T-helper 1 cell treated with Interleukin-12 subunit alpha and Interleukin-12 subunit beta and Interleukin-4 antibody, amounts not matched to agents 30 μg/mL and 1 μg/mL, for 36 hours (primary cell): ENCODE results near the gene POLE2.
"Not testable (repeated sequence)": the region's sequence is repeated elsewhere in the genome, so short reads cannot be mapped to it uniquely, and the experiment has no call there.

ENCODE experiments used
- H3K27ac Mint-ChIP-seq: one replicate; pipeline ENCODE4 v1.8.0; 2021; ENCODE audit warnings: mild to moderate bottlenecking, mixed read lengths
- H3K27me3 Mint-ChIP-seq: one replicate; pipeline ENCODE4 v1.8.0; 2021; ENCODE audit warnings: low read depth, mixed read lengths
- H3K36me3 Mint-ChIP-seq: one replicate; pipeline ENCODE4 v1.8.0; 2021; ENCODE audit warnings: low read depth, mixed read lengths
- H3K4me1 Mint-ChIP-seq: one replicate; pipeline ENCODE4 v1.8.0; 2021; ENCODE audit warnings: low read depth, mixed read lengths
- H3K4me3 Mint-ChIP-seq: one replicate; pipeline ENCODE4 v1.8.0; 2021; ENCODE audit warnings: mild to moderate bottlenecking, moderate library complexity, mixed read lengths
- H3K9me3 Mint-ChIP-seq: one replicate; pipeline ENCODE4 v1.8.0; 2021; ENCODE audit warnings: mixed read lengths

The POLE2 gene

GRCh38 chr14:49691031-49691430 is 3.0 kb upstream of the POLE2 start:
- H3K36me3 Mint-ChIP-seq = no peaks in the 10 kb centered on the region
- no peak overlapping the region for H3K27ac Mint-ChIP-seq
- H3K4me1 Mint-ChIP-seq = peaks cover 41% of the 10 kb centered on the region
- H3K9me3 Mint-ChIP-seq = no peaks in the 10 kb centered on the region
- no peaks in the 10 kb centered on the region for H3K27me3 Mint-ChIP-seq
- H3K4me3 Mint-ChIP-seq = no peak overlapping the region

- peaks cover 34% of the 10 kb centered on the region for H3K4me1 Mint-ChIP-seq
- H3K27ac Mint-ChIP-seq = peak overlapping the region; percentile 82
- no peaks in the 10 kb centered on the region for H3K36me3 Mint-ChIP-seq
- H3K4me3 Mint-ChIP-seq = peak overlapping the region; percentile 85
- H3K9me3 Mint-ChIP-seq = no peaks in the 10 kb centered on the region
- H3K27me3 Mint-ChIP-seq = no peaks in the 10 kb centered on the region
These were observed 652 bp upstream of the POLE2 start for GRCh38 chr14:49688701-49689030.

GRCh38 chr14:49686425-49686824 is 1.6 kb downstream of the POLE2 start:
- no peaks in the 10 kb centered on the region for H3K9me3 Mint-ChIP-seq
- H3K36me3 Mint-ChIP-seq = peaks cover 7% of the 10 kb centered on the region
- no peak overlapping the region for H3K27ac Mint-ChIP-seq
- H3K27me3 Mint-ChIP-seq = no peaks in the 10 kb centered on the region
- H3K4me1 Mint-ChIP-seq = peaks cover 25% of the 10 kb centered on the region
- peak overlapping the region; percentile 85 for H3K4me3 Mint-ChIP-seq

GRCh38 chr14:49679271-49679670 is 8.7 kb downstream of the POLE2 start:
- Mint-ChIP-seq H3K27ac (peak overlapping the region; percentile 15), H3K4me3 (no peak overlapping the region), H3K4me1 (peaks cover 3% of the 10 kb centered on the region), H3K27me3 (no peaks in the 10 kb centered on the region), H3K36me3 (peaks cover 26% of the 10 kb centered on the region), H3K9me3 (no peaks in the 10 kb centered on the region)

GRCh38 chr14:49677643-49678042 is 10.4 kb downstream of the POLE2 start:
- no peak overlapping the region for H3K4me3 Mint-ChIP-seq
- no peak overlapping the region for H3K27ac Mint-ChIP-seq
- no peaks in the 10 kb centered on the region for H3K27me3 Mint-ChIP-seq
- peaks cover 36% of the 10 kb centered on the region for H3K36me3 Mint-ChIP-seq
- H3K9me3 Mint-ChIP-seq = no peaks in the 10 kb centered on the region
- peaks cover 3% of the 10 kb centered on the region for H3K4me1 Mint-ChIP-seq

GRCh38 chr14:49673586-49673985 is 14.4 kb downstream of the POLE2 start:
- no peaks in the 10 kb centered on the region for H3K4me1 Mint-ChIP-seq
- no peak overlapping the region for H3K4me3 Mint-ChIP-seq
- H3K9me3 Mint-ChIP-seq = no peaks in the 10 kb centered on the region
- no peak overlapping the region for H3K27ac Mint-ChIP-seq
- peaks cover 21% of the 10 kb centered on the region for H3K36me3 Mint-ChIP-seq
- H3K27me3 Mint-ChIP-seq = no peaks in the 10 kb centered on the region

- H3K36me3 Mint-ChIP-seq = peaks cover 21% of the 10 kb centered on the region
- no peaks in the 10 kb centered on the region for H3K9me3 Mint-ChIP-seq
- no peak overlapping the region for H3K27ac Mint-ChIP-seq
- H3K27me3 Mint-ChIP-seq = no peaks in the 10 kb centered on the region
- H3K4me3 Mint-ChIP-seq = no peak overlapping the region
- no peaks in the 10 kb centered on the region for H3K4me1 Mint-ChIP-seq
These were observed 17.5 kb downstream of the POLE2 start for GRCh38 chr14:49670475-49670874.

- H3K27me3 Mint-ChIP-seq = no peaks in the 10 kb centered on the region
- H3K27ac Mint-ChIP-seq = no peak overlapping the region
- peaks cover 8% of the 10 kb centered on the region for H3K36me3 Mint-ChIP-seq
- H3K4me1 Mint-ChIP-seq = no peaks in the 10 kb centered on the region
- H3K9me3 Mint-ChIP-seq = no peaks in the 10 kb centered on the region
- H3K4me3 Mint-ChIP-seq = no peak overlapping the region
These were observed 28.2 kb downstream of the POLE2 start for GRCh38 chr14:49659526-49660455.

GRCh38 chr14:49657500-49657899 is 30.5 kb downstream of the POLE2 start:
- H3K9me3 Mint-ChIP-seq, H3K4me1 Mint-ChIP-seq, H3K27ac Mint-ChIP-seq, H3K36me3 Mint-ChIP-seq, H3K27me3 Mint-ChIP-seq, H3K4me3 Mint-ChIP-seq: not testable (repeated sequence)

GRCh38 chr14:49654511-49654910 is 33.5 kb downstream of the POLE2 start:
- Mint-ChIP-seq H3K27me3 (no peaks in the 10 kb centered on the region), H3K4me3 (no peak overlapping the region), H3K9me3 (no peaks in the 10 kb centered on the region), H3K36me3 (peaks cover 5% of the 10 kb centered on the region), H3K27ac (no peak overlapping the region), H3K4me1 (no peaks in the 10 kb centered on the region)

- Mint-ChIP-seq H3K4me1 (no peaks in the 10 kb centered on the region), H3K27ac (no peak overlapping the region), H3K9me3 (no peaks in the 10 kb centered on the region), H3K27me3 (no peaks in the 10 kb centered on the region), H3K4me3 (no peak overlapping the region), H3K36me3 (peaks cover 5% of the 10 kb centered on the region)
These were observed 34.5 kb downstream of the POLE2 start for GRCh38 chr14:49653508-49653907.

GRCh38 chr14:49642163-49642562 is 45.9 kb downstream of the POLE2 start:
- Mint-ChIP-seq H3K27ac (peak overlapping the region; percentile 9), H3K4me3 (no peak overlapping the region), H3K4me1 (peaks cover 28% of the 10 kb centered on the region), H3K36me3 (peaks cover 24% of the 10 kb centered on the region), H3K9me3 (no peaks in the 10 kb centered on the region), H3K27me3 (no peaks in the 10 kb centered on the region)

- Mint-ChIP-seq H3K9me3 (no peaks in the 10 kb centered on the region), H3K4me1 (peaks cover 32% of the 10 kb centered on the region), H3K27me3 (no peaks in the 10 kb centered on the region), H3K4me3 (no peak overlapping the region), H3K36me3 (peaks cover 23% of the 10 kb centered on the region), H3K27ac (no peak overlapping the region)
These were observed 46.3 kb downstream of the POLE2 start for GRCh38 chr14:49641697-49642129.

GRCh38 chr14:49640540-49641417 is 47.2 kb downstream of the POLE2 start:
- Mint-ChIP-seq H3K9me3 (no peaks in the 10 kb centered on the region), H3K27me3 (no peaks in the 10 kb centered on the region), H3K4me1 (peaks cover 34% of the 10 kb centered on the region), H3K4me3 (no peak overlapping the region), H3K27ac (no peak overlapping the region), H3K36me3 (peaks cover 24% of the 10 kb centered on the region)
